H1 (cell line): Measurements from ENCODE around the gene GLG1. TPM values are rescaled to one million over a fixed set of nuclear protein-coding genes. Genes with fewer than 3 reads are reported as not detected.

Experiments used
- CTCF ChIA-PET: fragments of 300-600 bp; sonication (Branson Sonifier 250); formaldehyde crosslinking; loops from one replicate; lab custom pipeline; 2021; ENCODE audit not compliant: partially characterized antibody; lab: Charles Lee
- POLR2A ChIA-PET: fragments of 300-600 bp; sonication (Branson Sonifier 250); formaldehyde crosslinking; loops from one replicate; lab custom pipeline; 2021; ENCODE audit warnings: inconsistent platforms; ENCODE audit not compliant: partially characterized antibody; lab: Charles Lee
- DNase-seq, 2 experiments: peaks; one replicate each; pipeline versions ENCODE4 v3.0.0 to v3.0.0-alpha.2; 2010 to 2022; ENCODE audit warnings: low spot score in 2 of 2, low read depth in 1 of 2, mixed read lengths in 1 of 2
- FAIRE-seq: peaks from 2 replicates; lab custom pipeline; 2011; peaks lifted over from hg19 to GRCh38; lab: Jason Lieb, UNC
- H2AFZ ChIP-seq: 2 replicates; pipeline ENCODE4 v1.8.1; 2012; ENCODE audit warnings: low read length, inconsistent platforms
- H2AK5ac ChIP-seq: 2 replicates; pipeline ENCODE4 v1.6.1; 2013; ENCODE audit warnings: low read depth, low read length
- H2BK120ac ChIP-seq: replicated peaks from 2 replicates; pipeline ENCODE3; 2013; ENCODE audit warnings: low read depth, low read length, inconsistent platforms
- H2BK12ac ChIP-seq: 2 replicates; pipeline ENCODE4 v1.6.1; 2013; ENCODE audit warnings: low read depth, low read length
- H2BK15ac ChIP-seq: 2 replicates; pipeline ENCODE4 v1.6.1; 2013; ENCODE audit warnings: low read length
- H2BK20ac ChIP-seq: 2 replicates; pipeline ENCODE4 v1.6.1; 2013; ENCODE audit warnings: low read length
- H2BK5ac ChIP-seq: 2 replicates; pipeline ENCODE4 v1.6.1; 2013; ENCODE audit warnings: low read depth, low read length
- H3K14ac ChIP-seq: 2 replicates; pipeline ENCODE4 v1.6.1; 2013; ENCODE audit warnings: inconsistent platforms; ENCODE audit not compliant: insufficient read length
- H3K18ac ChIP-seq: 2 replicates; pipeline ENCODE4 v1.6.1; 2013; ENCODE audit warnings: low read length; ENCODE audit errors: extremely low read depth
- H3K23ac ChIP-seq: 2 replicates; pipeline ENCODE4 v1.6.1; 2013; ENCODE audit warnings: inconsistent platforms; ENCODE audit not compliant: insufficient read length
- H3K23me2 ChIP-seq: 2 replicates; pipeline ENCODE4 v1.6.1; 2013; ENCODE audit warnings: low read depth, low read length
- H3K27ac ChIP-seq: 2 replicates; pipeline ENCODE4 v1.6.1; 2011; ENCODE audit warnings: low read depth, low read length, inconsistent platforms
- H3K27me3 ChIP-seq, 4 experiments: replicated peaks in 1 of 4; 1 replicate in 1 of 4; 2 replicates in 3 of 4; pipeline versions ENCODE4 v1.6.1 to v1.8.1; 2011 to 2013; ENCODE audit warnings: low read length in 3 of 4, mild to moderate bottlenecking in 3 of 4, inconsistent platforms in 2 of 4, mixed read lengths in 2 of 4, moderate library complexity in 1 of 4; ENCODE audit not compliant: control insufficient read depth in 3 of 4, insufficient read depth in 3 of 4; ENCODE audit errors: extremely low read depth in 1 of 4
- H3K36me3 ChIP-seq, 4 experiments: 2 replicates each; pipeline versions ENCODE4 v1.6.1 to v1.8.1; 2011 to 2013; ENCODE audit warnings: mild to moderate bottlenecking in 4 of 4, low read length in 3 of 4, moderate library complexity in 2 of 4, control low read depth in 1 of 4, inconsistent platforms in 1 of 4; ENCODE audit not compliant: insufficient read depth in 4 of 4, control insufficient read depth in 2 of 4
- H3K4ac ChIP-seq: replicated peaks from 2 replicates; pipeline ENCODE3; 2013; ENCODE audit warnings: low read length, low read depth, mixed read lengths, inconsistent platforms; ENCODE audit not compliant: insufficient read length
- H3K4me1 ChIP-seq, 4 experiments: replicated peaks in 1 of 4; 1 replicate in 1 of 4; 2 replicates in 3 of 4; pipeline versions ENCODE4 v1.6.1 to v1.8.1; 2011 to 2013; ENCODE audit warnings: low read length in 3 of 4, inconsistent platforms in 2 of 4, mixed read lengths in 1 of 4; ENCODE audit not compliant: insufficient read depth in 4 of 4, control insufficient read depth in 3 of 4
- H3K4me2 ChIP-seq, 2 experiments: 2 replicates each; pipeline versions ENCODE4 v1.6.1 to v1.8.1; 2011 to 2013; ENCODE audit warnings: low read depth in 2 of 2, low read length in 2 of 2, control low read depth in 1 of 2, inconsistent platforms in 1 of 2, mild to moderate bottlenecking in 1 of 2; ENCODE audit not compliant: insufficient read depth in 1 of 2
- H3K4me3 ChIP-seq, 4 experiments: fragments of 200-600, 300-600 bp in 1 of 4; sonication (generic), shearing (Covaris generic), sonication (Bioruptor Twin) in 1 of 4; 2 replicates each; pipeline versions ENCODE4 v1.5.1 to v1.8.1; 2011 to 2016; ENCODE audit warnings: low read length in 4 of 4, low read depth in 3 of 4, control low read depth in 2 of 4, inconsistent platforms in 2 of 4, mild to moderate bottlenecking in 2 of 4, mixed read lengths in 1 of 4, moderate library complexity in 1 of 4; ENCODE audit not compliant: insufficient read depth in 2 of 4; ENCODE audit errors: extremely low read depth in 1 of 4
- H3K56ac ChIP-seq: replicated peaks from 2 replicates; pipeline ENCODE3; 2013; ENCODE audit warnings: low read depth, mild to moderate bottlenecking, mixed read lengths, low read length, inconsistent platforms; ENCODE audit not compliant: insufficient read length
- H3K79me1 ChIP-seq: 2 replicates; pipeline ENCODE4 v1.6.1; 2013; ENCODE audit warnings: low read depth, low read length, control low read depth
- H3K79me2 ChIP-seq, 2 experiments: 2 replicates each; pipeline versions ENCODE4 v1.6.1 to v1.8.1; 2012 to 2013; ENCODE audit warnings: low read length in 2 of 2, mild to moderate bottlenecking in 2 of 2, inconsistent platforms in 1 of 2; ENCODE audit not compliant: insufficient read depth in 2 of 2, control insufficient read depth in 1 of 2
- H3K9ac ChIP-seq, 4 experiments: replicated peaks in 1 of 4; 1 replicate in 1 of 4; 2 replicates in 3 of 4; pipeline versions ENCODE4 v1.6.1 to v1.8.1; 2011 to 2013; ENCODE audit warnings: low read depth in 3 of 4, low read length in 3 of 4, control low read depth in 2 of 4, mild to moderate bottlenecking in 2 of 4, moderate library complexity in 2 of 4, inconsistent platforms in 1 of 4; ENCODE audit errors: extremely low read depth in 1 of 4
- H3K9me3 ChIP-seq, 2 experiments: 2 replicates each; pipeline versions ENCODE4 v1.6.1 to v1.8.1; 2012 to 2013; ENCODE audit warnings: mild to moderate bottlenecking in 2 of 2, moderate library complexity in 2 of 2, control low read depth in 1 of 2, inconsistent platforms in 1 of 2, low read depth in 1 of 2, low read length in 1 of 2, mixed read lengths in 1 of 2; ENCODE audit not compliant: insufficient read depth in 2 of 2
- H4K20me1 ChIP-seq, 2 experiments: replicated peaks in 1 of 2; 2 replicates each; pipeline versions ENCODE3 to v1.8.1; 2011 to 2013; ENCODE audit warnings: inconsistent platforms in 2 of 2, low read length in 2 of 2, mild to moderate bottlenecking in 1 of 2; ENCODE audit not compliant: insufficient read depth in 2 of 2, control insufficient read depth in 1 of 2
- H4K5ac ChIP-seq: 2 replicates; pipeline ENCODE4 v1.6.1; 2013; ENCODE audit warnings: low read length, low read depth, mixed read lengths, inconsistent platforms; ENCODE audit not compliant: insufficient read length
- H4K8ac ChIP-seq: 2 replicates; pipeline ENCODE4 v1.8.0; 2013; ENCODE audit warnings: mild to moderate bottlenecking, moderate library complexity, low read length, inconsistent platforms; ENCODE audit not compliant: insufficient read depth; ENCODE audit errors: extremely low read depth
- H4K91ac ChIP-seq: replicated peaks from 2 replicates; pipeline ENCODE3; 2013; ENCODE audit warnings: low read length, mixed read lengths, inconsistent platforms; ENCODE audit not compliant: insufficient read length
- ASH2L ChIP-seq: fragments of 200-600, 300-600 bp; sonication (generic); IDR thresholded peaks from one replicate; pipeline ENCODE4 v1.7.1; 2017; ENCODE audit warnings: low read length
- CBX5 ChIP-seq: fragments of 300-800, 300-1000 bp; sonication (generic); IDR thresholded peaks from 2 replicates; pipeline ENCODE4 v1.7.1; 2016; ENCODE audit warnings: antibody characterized with exemption, low read length, low read depth
- CREB1 ChIP-seq: IDR thresholded peaks from 2 replicates; pipeline ENCODE4 v1.6.1; 2012; ENCODE audit warnings: inconsistent platforms
- CTBP2 ChIP-seq: IDR thresholded peaks from 2 replicates; pipeline ENCODE4 v1.7.0; 2011; ENCODE audit warnings: borderline replicate concordance, mild to moderate bottlenecking, moderate library complexity, mixed read lengths, low read length; ENCODE audit not compliant: insufficient read depth, insufficient read length
- GABPA ChIP-seq: IDR thresholded peaks from 2 replicates; pipeline ENCODE4 v1.6.1; 2011; ENCODE audit warnings: mild to moderate bottlenecking, low read length, moderate library complexity, borderline replicate concordance; ENCODE audit not compliant: insufficient read depth
- HDAC6 ChIP-seq: IDR thresholded peaks from one replicate; pipeline ENCODE4 v1.7.1; 2012; ENCODE audit warnings: low read depth, mild to moderate bottlenecking, inconsistent platforms, low read length, moderate library complexity
- KDM5A ChIP-seq: fragments of 200-600 bp; IDR thresholded peaks from 2 replicates; pipeline ENCODE4 v1.7.1; 2012; ENCODE audit warnings: mild to moderate bottlenecking, low read length, inconsistent platforms, mixed read lengths
- PHF8 ChIP-seq: fragments of 200-600 bp; sonication (generic); conservative IDR thresholded peaks from 2 replicates; pipeline ENCODE4 v1.7.1; 2012; ENCODE audit warnings: low read depth, mild to moderate bottlenecking, inconsistent platforms, low read length, moderate library complexity
- POLR2A ChIP-seq, 2 experiments: IDR thresholded peaks; 1 replicate in 1 of 2; 2 replicates in 1 of 2; pipeline ENCODE4 v1.6.1; 2011; ENCODE audit warnings: low read depth in 2 of 2, low read length in 2 of 2, mild to moderate bottlenecking in 2 of 2; ENCODE audit errors: control extremely low read depth in 1 of 2
- RAD21 ChIP-seq, 2 experiments: IDR thresholded peaks in 1 of 2; conservative IDR thresholded peaks in 1 of 2; 2 replicates each; pipeline ENCODE4 v1.6.1; 2011; ENCODE audit warnings: low read depth in 2 of 2, low read length in 2 of 2, improper control_type of control experiment in 1 of 2, inconsistent platforms in 1 of 2, mild to moderate bottlenecking in 1 of 2, moderate library complexity in 1 of 2
- RNF2 ChIP-seq: fragments of 200-900, 300-1000 bp; sonication (generic); IDR thresholded peaks from 2 replicates; pipeline ENCODE4 v1.7.1; 2016; ENCODE audit warnings: borderline replicate concordance, low read depth, mild to moderate bottlenecking, antibody characterized with exemption, low read length; ENCODE audit not compliant: poor library complexity, severe bottlenecking; ENCODE audit errors: missing control alignments
- SP4 ChIP-seq: IDR thresholded peaks from 2 replicates; pipeline ENCODE4 v1.6.1; 2012; ENCODE audit warnings: low read length, inconsistent platforms
- USF2 ChIP-seq: IDR thresholded peaks from 2 replicates; pipeline ENCODE4 v1.6.1; 2011; ENCODE audit warnings: low read length, improper control_type of control experiment
- WGBS, 2 experiments: shearing (Covaris generic) in 1 of 2; methylation state at CpG; one replicate each; pipeline versions ENCODE4 v1.1.6 to v1.1.7; 2013 to 2015; ENCODE audit warnings: low lambda C conversion rate in 2 of 2, mixed read lengths in 2 of 2, inconsistent platforms in 1 of 2, low coverage in 1 of 2, missing lambda C conversion rate in 1 of 2; ENCODE audit not compliant: insufficient replicate concordance in 2 of 2, insufficient coverage in 1 of 2, insufficient read length in 1 of 2; ENCODE audit errors: extremely low coverage in 1 of 2, missing lambda C conversion rate in 1 of 2; 5-methylcytosine and 5-hydroxymethylcytosine counted together
- polyA plus RNA-seq, 7 experiments: library from polyadenylated mRNA; depleted of rRNA in 3 of 7; stranded (reverse) in 5 of 7; unstranded in 2 of 7; fragments of >200 nt in 5 of 7; fragments of 200-250 nt in 2 of 7; gene quantifications; 1 replicate in 5 of 7; 2 replicates in 1 of 7; 4 replicates in 1 of 7; pipeline versions ENCODE4 v1.2.1 to v1.2.3, GENCODE V29; 2011 to 2013; ENCODE audit warnings: missing spikeins in 2 of 7, mixed read lengths in 2 of 7
- total RNA-seq: library from RNA; stranded (reverse); fragmentation: NEBNext Ultra II Directional; extraction: Animal tissue kit (Norgen Biotek cat#: 25700); gene quantifications from 2 replicates; pipeline ENCODE4 v1.2.1, GENCODE V29; 2021

Gene GLG1
- total and polyA plus RNA-seq, 2 of the 8 experiments (the other 6 are each of a cell fraction or from before 2014, with no cell fraction given), result 53.4 to 139 TPM

GRCh38 chr16:74651841-74652240 is 44.9 kb upstream of the GLG1 start:
- H4K91ac ChIP-seq, result no peak overlapping the region
- no peak overlapping the region for H2BK5ac ChIP-seq
- no peak overlapping the region for H4K5ac ChIP-seq
- H3K9ac ChIP-seq, result no peak overlapping the region
- H2AK5ac ChIP-seq, result no peak overlapping the region
- no peaks in the 10 kb centered on the region for H3K23me2 ChIP-seq
- H4K20me1 ChIP-seq, result peaks cover 6 to 14% of the 10 kb centered on the region in 2 experiments
- H4K8ac ChIP-seq, result no peak overlapping the region
- H3K56ac ChIP-seq, result no peak overlapping the region
- no peak overlapping the region for H3K27ac ChIP-seq
- no peak overlapping the region for H3K4ac ChIP-seq
- no peak overlapping the region for H3K4me2 ChIP-seq
- no peak overlapping the region for H3K23ac ChIP-seq
- no peak overlapping the region for H2BK15ac ChIP-seq
- no peaks in the 10 kb centered on the region for H3K9me3 ChIP-seq
- FAIRE-seq (no peak), DNase-seq (no peak)
- H3K79me1 ChIP-seq, result peaks cover 7% of the 10 kb centered on the region; the same call in 1 of the 2 replicates
- no peak overlapping the region for H3K18ac ChIP-seq
- H3K14ac ChIP-seq, result no peak overlapping the region
- no peak overlapping the region for H3K4me3 ChIP-seq
- no peak overlapping the region for H2BK12ac ChIP-seq
- no peak overlapping the region for H2BK120ac ChIP-seq
- no peaks in the 10 kb centered on the region for H3K27me3 ChIP-seq
- ChIA-PET CTCF (interaction anchor here (0.6 to 2.2 kb wide), 28 partner anchors 8 to 287 kb away, joined by 3 to 13 read pairs (median 3); no protein-coding TSS in a partner anchor), POLR2A (interaction anchor here (0.8 to 2.0 kb wide), 10 partner anchors 8 to 176 kb away, joined by 3 to 7 read pairs (median 4); partner anchors contain the start of gene RFWD3)
- no peak overlapping the region for H2AFZ ChIP-seq
- 79% methylated on average over 2 of the region's 2 CpGs; no CpG with 5 or more reads in 1 of the 2 experiments for WGBS, 2 experiments
- no peaks in the 10 kb centered on the region for H3K4me1 ChIP-seq
- peaks cover 3 to 80% of the 10 kb centered on the region in 2 experiments; a peak in 3 of 4 replicates for H3K79me2 ChIP-seq
- no peak overlapping the region for H2BK20ac ChIP-seq
- H3K36me3 ChIP-seq, result peaks cover 29 to 87% (median 56%) of the 10 kb centered on the region in 4 experiments
- TF ChIP-seq ASH2L, result no peak
- no peak for TF ChIP-seq POLR2A (IDR thresholded peaks at IDR 0.05; ENCODE audit: control extremely low read depth in 1 of 2, low read depth in 2 of 2, low read length in 2 of 2)
- TF ChIP-seq RNF2, result no peak
- TF ChIP-seq CREB1, result no peak
- TF ChIP-seq CTBP2, result no peak
- TF ChIP-seq GABPA, result no peak
- TF ChIP-seq CBX5, result no peak
- no peak for TF ChIP-seq KDM5A
- TF ChIP-seq RAD21 (IDR thresholded peaks at IDR 0.05 in 1 of 2, conservative IDR thresholded peaks at IDR 0.05 in 1 of 2; ENCODE audit: low read depth in 2 of 2, low read length in 2 of 2), result no peak
- TF ChIP-seq USF2, result no peak
- TF ChIP-seq HDAC6, result no peak
- TF ChIP-seq SP4, result no peak
- no peak for TF ChIP-seq PHF8
